Activated CD8-positive, alpha-beta memory T cell treated with anti-CD3 and anti-CD28 coated beads for 48 hours (primary cell): ENCODE data around the gene SH2D4B.
"Not testable (repeated sequence)": the region's sequence is repeated elsewhere in the genome, so short reads cannot be mapped to it uniquely, and the experiment has no call there.

Experiments used
- DNase-seq, 3 experiments: peaks; one replicate each; pipeline ENCODE4 v3.0.0-alpha.2; 2020; ENCODE audit warnings: low read depth in 2 of 3, low spot score in 2 of 3

Gene SH2D4B

GRCh38 chr10:80542053-80542452 lies 4.4 kb downstream of the SH2D4B start:
- no peak for DNase-seq

GRCh38 chr10:80542652-80543318 lies 5.1 kb downstream of the SH2D4B start:
- DNase-seq: no peak

DNA sequence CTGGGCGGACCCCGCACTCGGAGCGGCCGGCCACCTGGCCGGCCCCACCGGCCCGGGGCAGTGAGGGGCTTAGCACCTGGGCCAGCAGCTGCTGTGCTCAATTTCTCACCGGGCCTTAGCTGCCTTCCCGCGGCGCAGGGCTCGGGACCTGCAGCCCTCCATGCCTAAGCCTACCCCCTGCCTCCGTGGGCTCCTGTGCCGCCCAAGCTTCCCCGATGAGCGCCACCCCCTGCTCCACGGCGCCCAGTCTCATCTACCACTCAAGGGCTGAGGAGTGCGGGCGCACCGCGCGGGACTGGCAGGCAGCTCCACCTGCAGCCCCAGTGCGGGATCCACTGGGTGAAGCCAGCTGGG lies 5.6 kb downstream of the SH2D4B start:
- not testable (repeated sequence) for DNase-seq

- DNase-seq: no peak
Measured at GRCh38 chr10:80544316-80544953, 6.7 kb downstream of the SH2D4B start.

DNA sequence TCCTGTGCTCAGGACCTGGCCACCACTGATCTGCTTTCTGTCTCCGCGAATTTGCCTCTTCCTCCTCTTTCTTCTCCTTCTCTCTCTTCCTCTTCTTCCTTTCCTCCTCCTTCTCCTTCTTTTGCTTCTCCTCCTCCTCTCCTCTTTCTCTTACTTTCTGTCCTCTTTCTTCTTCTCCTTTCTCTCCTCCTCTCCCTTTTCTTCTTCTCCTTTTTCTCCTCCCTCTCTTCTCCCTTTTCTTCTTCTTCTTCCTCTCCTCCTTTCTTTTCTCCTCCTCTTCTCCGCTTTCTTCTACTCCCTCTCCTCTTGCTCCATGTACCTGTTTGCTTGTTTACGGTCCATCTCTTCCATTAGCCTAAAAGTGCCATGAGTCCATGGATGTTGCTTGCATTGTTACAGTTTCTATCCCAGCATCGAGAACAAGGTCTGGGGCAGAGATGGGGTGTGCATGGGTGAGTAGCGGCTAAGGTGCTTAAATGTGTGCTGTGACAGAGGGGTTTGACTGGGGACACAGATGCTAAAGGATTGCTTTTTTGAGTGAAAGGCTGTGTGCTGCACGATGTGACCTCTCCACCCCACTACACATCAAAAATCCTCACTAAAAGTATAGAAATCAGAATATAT lies 7.7 kb downstream of the SH2D4B start:
- DNase-seq: no peak

DNA sequence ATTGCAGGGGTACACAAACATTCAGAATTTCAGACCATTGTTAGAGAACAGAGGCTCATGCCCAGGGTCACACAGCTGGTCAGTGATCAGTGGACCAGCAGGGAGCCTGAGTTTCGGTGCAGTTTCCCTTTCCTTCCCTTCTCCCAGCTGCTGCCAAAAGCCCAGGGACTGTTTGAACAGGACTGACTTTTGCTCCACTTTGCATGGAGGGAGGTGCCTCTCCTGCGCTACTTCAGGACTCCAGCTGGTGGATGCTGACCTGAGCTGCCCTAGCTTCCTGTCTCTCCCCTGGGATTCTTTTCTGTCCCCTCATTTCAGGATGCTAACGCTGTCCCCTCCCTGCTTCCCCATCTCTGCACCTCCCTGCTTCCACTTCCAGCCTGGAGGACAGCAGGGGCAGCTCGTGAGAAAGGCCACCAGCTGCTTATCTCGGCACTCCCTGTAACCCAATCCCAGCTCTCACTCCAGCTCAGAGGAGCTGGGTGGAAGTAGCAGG lies 14.5 kb downstream of the SH2D4B start:
- no peak for DNase-seq

DNA sequence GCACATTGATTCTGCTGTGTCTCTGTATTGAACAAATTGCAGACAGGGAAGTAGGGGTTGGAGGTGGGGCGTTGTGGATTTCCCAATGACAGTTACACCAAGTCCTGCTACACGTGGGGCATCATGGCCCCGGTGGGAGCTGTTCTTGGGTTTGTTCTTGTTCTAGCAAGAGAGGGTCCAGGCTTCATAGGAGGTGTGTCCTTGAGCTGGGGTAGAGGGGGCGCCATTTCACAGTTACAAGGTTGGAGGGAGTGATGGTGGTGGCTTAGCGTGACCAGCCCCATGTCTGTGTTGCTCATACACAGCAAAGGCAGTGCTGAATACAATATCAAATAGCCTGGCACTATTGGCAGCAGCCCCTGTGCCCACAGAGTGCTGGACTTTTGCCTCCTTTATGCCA lies 15.7 kb downstream of the SH2D4B start:
- DNase-seq: no peak

- no peak for DNase-seq
Measured at GRCh38 chr10:80554050-80554449, 16.3 kb downstream of the SH2D4B start.

DNA sequence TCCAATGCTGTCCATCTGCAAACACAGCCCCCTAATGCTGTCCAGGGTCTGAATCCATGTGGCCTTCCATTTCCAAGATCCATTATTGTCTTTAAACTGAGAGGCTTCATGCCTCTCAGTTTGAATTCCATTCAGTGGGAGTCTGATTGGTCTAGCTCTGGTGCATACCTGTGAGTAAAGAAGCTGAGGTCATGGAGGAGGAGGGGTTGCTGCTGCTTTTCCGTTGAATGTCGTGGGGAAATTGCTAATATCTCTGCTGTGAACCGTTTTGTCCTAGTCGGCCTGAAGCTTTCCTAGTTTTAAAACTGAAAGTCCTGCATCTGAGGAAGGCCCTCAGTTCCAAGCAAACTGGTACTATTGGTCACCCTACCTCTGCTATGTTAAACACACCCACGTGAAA lies 17.7 kb downstream of the SH2D4B start:
- DNase-seq: no peak

GRCh38 chr10:80561950-80562349 lies 24.2 kb downstream of the SH2D4B start:
- no peak for DNase-seq

GRCh38 chr10:80567292-80567691 lies 29.6 kb downstream of the SH2D4B start:
- no peak for DNase-seq

DNA sequence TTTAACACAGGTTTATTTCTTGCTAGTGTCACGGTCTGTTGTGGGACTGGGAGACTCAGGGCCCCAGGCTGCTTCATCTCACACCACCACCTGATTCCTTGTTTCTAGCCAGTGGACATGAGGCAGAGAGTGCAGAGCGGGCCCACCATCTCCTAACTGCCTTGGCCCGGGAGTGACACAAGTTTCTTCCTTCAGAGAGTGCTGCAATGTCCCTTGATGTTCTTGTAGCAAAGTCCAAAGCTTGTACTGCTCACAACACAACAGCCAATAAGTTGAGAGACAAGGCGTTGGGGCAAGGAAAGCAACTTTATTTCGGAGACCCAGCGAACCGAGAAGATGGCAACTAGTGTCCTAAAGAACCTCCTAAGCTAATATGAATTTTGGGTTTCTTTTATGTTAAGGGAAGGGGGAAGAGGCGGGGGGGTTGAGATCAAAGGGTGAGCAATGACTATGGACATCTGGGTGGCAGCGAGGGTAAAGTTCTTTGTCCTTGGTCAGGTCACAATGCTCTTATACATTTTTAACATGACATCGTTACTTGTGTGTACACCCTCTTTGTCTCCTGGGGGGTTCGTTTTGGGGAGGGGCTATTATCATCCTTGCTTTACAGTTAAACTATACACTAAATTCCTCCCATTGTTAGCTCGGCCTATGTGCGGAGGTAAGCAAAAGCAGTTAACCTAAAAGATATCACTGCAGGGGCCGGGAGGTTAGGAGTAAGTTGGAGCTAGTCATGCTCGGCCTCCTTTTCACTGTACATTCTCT lies 31.6 kb downstream of the SH2D4B start:
- DNase-seq: no peak

GRCh38 chr10:80571352-80571751 lies 33.6 kb downstream of the SH2D4B start:
- DNase-seq: no peak

GRCh38 chr10:80579181-80579763 lies 41.6 kb downstream of the SH2D4B start:
- DNase-seq: no peak

- DNase-seq: no peak
Measured at GRCh38 chr10:80579849-80580637, 42.3 kb downstream of the SH2D4B start.

DNA sequence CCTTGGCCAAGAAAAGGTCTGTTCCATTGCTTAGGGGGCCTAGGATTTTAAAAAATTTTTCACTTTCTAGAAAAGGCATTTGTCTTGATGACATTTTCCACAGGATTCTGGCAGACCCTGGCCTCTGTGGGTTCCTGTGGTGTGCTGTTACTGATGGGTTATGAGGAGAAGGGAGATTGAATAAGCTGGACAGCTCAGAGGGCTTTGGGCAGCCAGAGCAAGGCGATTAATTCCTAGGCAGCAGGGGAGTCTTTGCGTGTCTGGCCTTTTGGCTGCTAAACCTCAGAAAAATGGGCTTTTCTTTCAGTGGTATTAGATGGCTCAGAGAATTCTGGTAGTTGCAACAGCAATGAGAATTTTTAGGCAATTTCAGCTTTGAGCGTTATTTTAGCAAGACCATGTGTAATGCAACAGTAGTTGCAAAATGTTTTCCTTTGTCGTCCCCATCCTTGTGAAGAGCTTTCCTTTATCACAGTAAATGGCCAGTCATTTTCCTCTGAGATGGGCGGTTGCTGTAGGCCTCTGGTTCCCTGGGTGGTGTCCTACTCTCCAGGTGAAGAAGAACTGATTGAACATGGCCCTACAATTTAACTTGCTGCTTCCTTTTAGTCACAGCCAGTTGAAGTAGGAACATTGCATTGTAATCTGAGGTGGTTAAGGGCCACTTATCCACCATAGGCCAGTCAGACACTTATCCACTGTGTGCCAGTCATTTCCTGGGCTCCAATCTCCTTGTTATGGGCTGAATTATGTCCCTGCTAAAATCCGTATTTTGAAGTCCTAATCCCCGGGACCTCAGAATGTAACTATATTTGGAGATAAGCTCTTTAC lies 43.2 kb downstream of the SH2D4B start:
- DNase-seq: no peak

- DNase-seq: no peak
Measured at GRCh38 chr10:80581469-80581835, 43.8 kb downstream of the SH2D4B start.

DNA sequence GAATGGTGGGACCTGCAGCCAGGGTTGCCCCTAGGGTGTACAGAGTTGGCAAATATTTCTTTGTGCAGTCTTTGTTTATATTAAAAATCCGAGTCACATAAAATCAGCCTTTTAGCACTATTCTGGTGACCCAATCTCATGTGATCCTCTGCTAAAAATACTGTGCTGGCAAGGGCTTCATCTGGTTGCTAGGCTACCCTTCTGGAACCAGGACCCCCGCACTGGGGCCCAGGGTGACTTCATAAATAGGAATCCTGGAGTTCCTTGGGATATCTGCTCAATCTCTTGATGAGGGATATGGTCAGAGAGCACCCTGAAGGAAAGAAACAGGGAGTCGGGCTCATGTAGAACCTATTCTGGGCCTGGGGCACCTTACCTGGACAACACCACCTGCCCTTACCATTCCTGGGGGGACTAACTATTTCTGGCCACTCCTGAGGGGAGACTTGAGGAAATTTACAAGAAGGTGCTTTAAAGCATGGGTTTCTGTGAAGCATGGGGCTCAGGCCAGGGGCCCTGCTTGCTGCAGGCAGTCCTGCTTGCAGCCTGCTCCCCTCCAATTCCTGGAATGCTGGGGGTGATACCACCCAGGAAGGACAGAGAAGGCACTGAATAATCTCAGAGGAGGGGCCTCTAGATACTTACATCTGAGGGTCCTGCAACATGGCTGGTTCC lies 44.7 kb downstream of the SH2D4B start:
- DNase-seq: no peak

- no peak for DNase-seq
Measured at GRCh38 chr10:80583685-80584084, 46.0 kb downstream of the SH2D4B start.
